ENCODE data around the gene NF1. TPM values are rescaled to one million over a fixed set of nuclear protein-coding genes. Genes with fewer than 3 reads are reported as not detected.
"Not testable (repeated sequence)": the region's sequence is repeated elsewhere in the genome, so short reads cannot be mapped to it uniquely, and the experiment has no call there.

The NF1 gene
- total and polyA plus RNA-seq, 2 donors (not counting 1 experiment from before 2014, with no cell fraction given): 10.8 to 27.7 TPM

GRCh38 chr17:31261601-31262000 lies 166.8 kb downstream of the NF1 start:
- Histone ChIP-seq H3K9me3 (ENCODE audit: control extremely low read depth in 1 of 3, control insufficient read depth in 2 of 3, insufficient read depth in 1 of 3, low read length in 2 of 3) (no peaks in the 10 kb centered on the region), H3K4me3 (ENCODE audit: control extremely low read depth in 1 of 5, extremely low read depth in 1 of 5, insufficient read depth in 1 of 5, low read depth in 2 of 5, low read length in 4 of 5) (no peak overlapping the region), H3K27me3 (replicated peaks in 1 of 4; ENCODE audit: control extremely low read depth in 1 of 4, control insufficient read depth in 3 of 4, insufficient read depth in 4 of 4, low read length in 3 of 4) (no peaks in the 10 kb centered on the region), H3K79me2 (ENCODE audit: control insufficient read depth, insufficient read depth, low read length) (no peaks in the 10 kb centered on the region), H2AFZ (ENCODE audit: insufficient read depth, low read depth, low read length, poor library complexity, severe bottlenecking) (no peak overlapping the region), H3K36me3 (replicated peaks in 1 of 2; ENCODE audit: control extremely low read depth in 1 of 2, control insufficient read depth in 1 of 2, extremely low read depth in 1 of 2, insufficient read depth in 2 of 2, low read length in 1 of 2) (peaks cover 0 to 1% of the 10 kb centered on the region in 2 experiments), H3K4me2 (replicated peaks; ENCODE audit: low read depth, low read length, poor library complexity, severe bottlenecking) (no peak overlapping the region), H3K27ac (ENCODE audit: low read length in 2 of 2) (no peak overlapping the region), H4K20me1 (ENCODE audit: control insufficient read depth, insufficient read depth, low read length, poor library complexity, severe bottlenecking) (no peaks in the 10 kb centered on the region), H3K9ac (ENCODE audit: low read length) (no peak overlapping the region), H3K4me1 (ENCODE audit: control insufficient read depth in 2 of 2, insufficient read depth in 2 of 2, low read length in 2 of 2) (no peaks in the 10 kb centered on the region)
- DNase-seq (no peak), ATAC-seq (ENCODE audit: low read depth) (no peak)
- Mint-ChIP-seq H3K27me3 (no peaks in the 10 kb centered on the region), H3K27ac (no peak overlapping the region), H3K9me3 (ENCODE audit: insufficient read depth) (no peaks in the 10 kb centered on the region), H3K4me3 (no peak overlapping the region), H3K4me1 (no peaks in the 10 kb centered on the region)
- no peak for TF ChIP-seq EZH2 (IDR thresholded peaks at IDR 0.05; ENCODE audit: borderline replicate concordance, insufficient read depth, low read depth, low read length, poor library complexity, severe bottlenecking)
- TF ChIP-seq, protein P1, sequence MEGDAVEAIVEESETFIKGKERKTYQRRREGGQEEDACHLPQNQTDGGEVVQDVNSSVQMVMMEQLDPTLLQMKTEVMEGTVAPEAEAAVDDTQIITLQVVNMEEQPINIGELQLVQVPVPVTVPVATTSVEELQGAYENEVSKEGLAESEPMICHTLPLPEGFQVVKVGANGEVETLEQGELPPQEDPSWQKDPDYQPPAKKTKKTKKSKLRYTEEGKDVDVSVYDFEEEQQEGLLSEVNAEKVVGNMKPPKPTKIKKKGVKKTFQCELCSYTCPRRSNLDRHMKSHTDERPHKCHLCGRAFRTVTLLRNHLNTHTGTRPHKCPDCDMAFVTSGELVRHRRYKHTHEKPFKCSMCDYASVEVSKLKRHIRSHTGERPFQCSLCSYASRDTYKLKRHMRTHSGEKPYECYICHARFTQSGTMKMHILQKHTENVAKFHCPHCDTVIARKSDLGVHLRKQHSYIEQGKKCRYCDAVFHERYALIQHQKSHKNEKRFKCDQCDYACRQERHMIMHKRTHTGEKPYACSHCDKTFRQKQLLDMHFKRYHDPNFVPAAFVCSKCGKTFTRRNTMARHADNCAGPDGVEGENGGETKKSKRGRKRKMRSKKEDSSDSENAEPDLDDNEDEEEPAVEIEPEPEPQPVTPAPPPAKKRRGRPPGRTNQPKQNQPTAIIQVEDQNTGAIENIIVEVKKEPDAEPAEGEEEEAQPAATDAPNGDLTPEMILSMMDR (IDR thresholded peaks at IDR 0.05): no peak
- CTCF ChIA-PET: no interaction called here
- POLR2A ChIA-PET: no interaction called here
- intact Hi-C loops (cut with micrococcal nuclease): no loop called here
- no CpG with 5 or more reads among the region's 1 CpG for WGBS (ENCODE audit: insufficient coverage)

- H4K20me1 ChIP-seq (ENCODE audit: control insufficient read depth, insufficient read depth, low read length, poor library complexity, severe bottlenecking); H2AFZ ChIP-seq (ENCODE audit: insufficient read depth, low read depth, low read length, poor library complexity, severe bottlenecking); H3K4me1 ChIP-seq (ENCODE audit: control insufficient read depth in 2 of 2, insufficient read depth in 2 of 2, low read length in 2 of 2); H3K4me3 ChIP-seq (ENCODE audit: control extremely low read depth in 1 of 5, extremely low read depth in 1 of 5, insufficient read depth in 1 of 5, low read depth in 2 of 5, low read length in 4 of 5); DNase-seq; POLR2A ChIA-PET; H3K27ac Mint-ChIP-seq; H3K27me3 ChIP-seq (replicated peaks in 1 of 4; ENCODE audit: control extremely low read depth in 1 of 4, control insufficient read depth in 3 of 4, insufficient read depth in 4 of 4, low read length in 3 of 4); H3K4me1 Mint-ChIP-seq; H3K4me2 ChIP-seq (replicated peaks; ENCODE audit: low read depth, low read length, poor library complexity, severe bottlenecking); H3K27me3 Mint-ChIP-seq; H3K9ac ChIP-seq (ENCODE audit: low read length); ATAC-seq (ENCODE audit: low read depth); H3K9me3 ChIP-seq (ENCODE audit: control extremely low read depth in 1 of 3, control insufficient read depth in 2 of 3, insufficient read depth in 1 of 3, low read length in 2 of 3); H3K36me3 ChIP-seq (replicated peaks in 1 of 2; ENCODE audit: control extremely low read depth in 1 of 2, control insufficient read depth in 1 of 2, extremely low read depth in 1 of 2, insufficient read depth in 2 of 2, low read length in 1 of 2); H3K27ac ChIP-seq (ENCODE audit: low read length in 2 of 2); intact Hi-C loops (cut with micrococcal nuclease); H3K4me3 Mint-ChIP-seq; H3K79me2 ChIP-seq (ENCODE audit: control insufficient read depth, insufficient read depth, low read length); H3K9me3 Mint-ChIP-seq (ENCODE audit: insufficient read depth): not testable (repeated sequence)
- no CpG with 5 or more reads among the region's 1 CpG for WGBS (ENCODE audit: insufficient coverage)
- CTCF ChIA-PET: interaction anchor here (8.8 kb wide), 1 partner anchor 108 kb away, joined by 125 read pairs; no protein-coding TSS in a partner anchor
These were observed 168.1 kb downstream of the NF1 start for GRCh38 chr17:31262923-31263322.
